Muscle of leg (tissue), 11 donors: ENCODE data around the gene ERN2. TPM values are rescaled to one million over a fixed set of nuclear protein-coding genes. Genes with fewer than 3 reads are reported as not detected.

Source experiments
- DNase-seq: peaks from one replicate; pipeline ENCODE4 v3.0.0; 2013
- H3K27ac ChIP-seq: one replicate; pipeline ENCODE4 v1.5.1; 2013; ENCODE audit warnings: mild to moderate bottlenecking, low read length, control low read depth
- H3K27me3 ChIP-seq: one replicate; pipeline ENCODE4 v1.6.1; 2013; ENCODE audit warnings: low read length; ENCODE audit not compliant: control insufficient read depth, insufficient read depth
- H3K36me3 ChIP-seq: one replicate; pipeline ENCODE4 v1.6.1; 2013; ENCODE audit warnings: low read length; ENCODE audit not compliant: control insufficient read depth, insufficient read depth
- H3K4me1 ChIP-seq: one replicate; pipeline ENCODE4 v1.6.1; 2013; ENCODE audit warnings: low read length; ENCODE audit not compliant: control insufficient read depth, insufficient read depth
- H3K4me3 ChIP-seq: one replicate; pipeline ENCODE4 v1.5.1; 2013; ENCODE audit warnings: low read length, control low read depth
- H3K9me3 ChIP-seq: replicated peaks from 2 replicates; pipeline ENCODE4 v1.6.1; 2013; ENCODE audit warnings: low read depth, low read length; ENCODE audit not compliant: control insufficient read depth
- WGBS: methylation state at CpG from one replicate; pipeline ENCODE4 v1.1.5; 2013; ENCODE audit warnings: missing lambda C conversion rate; ENCODE audit not compliant: insufficient coverage; 5-methylcytosine and 5-hydroxymethylcytosine counted together
- polyA plus RNA-seq, 8 donors: library from polyadenylated mRNA; unstranded; fragments of 120-200 nt; gene quantifications; one replicate each; pipeline versions ENCODE4 v1.2.1 to v1.2.3, GENCODE V29; 2013; ENCODE audit warnings: inconsistent platforms in 1 of 8, low replicate concordance in 1 of 8; ENCODE audit not compliant: insufficient read length in 8 of 8, insufficient read depth in 1 of 8
- total RNA-seq: library from RNA; stranded (reverse); fragments of 120-200 nt; gene quantifications from one replicate; pipeline ENCODE4 v1.2.4, GENCODE V29; 2013

The ERN2 gene
- total and polyA plus RNA-seq, 9 donors, result 0.04 to 0.28 (median 0.09) TPM

- no peak overlapping the region for H3K4me3 ChIP-seq
- WGBS, result 75% methylated on average over 8 of the region's 8 CpGs
- peak; percentile 30 for DNase-seq
- peaks cover 40% of the 10 kb centered on the region for H3K36me3 ChIP-seq
- H3K9me3 ChIP-seq, result no peaks in the 10 kb centered on the region
- no peak overlapping the region for H3K27ac ChIP-seq
- no peaks in the 10 kb centered on the region for H3K27me3 ChIP-seq
- H3K4me1 ChIP-seq, result peaks cover 9% of the 10 kb centered on the region
These were observed 38.9 kb downstream of the ERN2 start for GRCh38 chr16:23673971-23674614.

DNA sequence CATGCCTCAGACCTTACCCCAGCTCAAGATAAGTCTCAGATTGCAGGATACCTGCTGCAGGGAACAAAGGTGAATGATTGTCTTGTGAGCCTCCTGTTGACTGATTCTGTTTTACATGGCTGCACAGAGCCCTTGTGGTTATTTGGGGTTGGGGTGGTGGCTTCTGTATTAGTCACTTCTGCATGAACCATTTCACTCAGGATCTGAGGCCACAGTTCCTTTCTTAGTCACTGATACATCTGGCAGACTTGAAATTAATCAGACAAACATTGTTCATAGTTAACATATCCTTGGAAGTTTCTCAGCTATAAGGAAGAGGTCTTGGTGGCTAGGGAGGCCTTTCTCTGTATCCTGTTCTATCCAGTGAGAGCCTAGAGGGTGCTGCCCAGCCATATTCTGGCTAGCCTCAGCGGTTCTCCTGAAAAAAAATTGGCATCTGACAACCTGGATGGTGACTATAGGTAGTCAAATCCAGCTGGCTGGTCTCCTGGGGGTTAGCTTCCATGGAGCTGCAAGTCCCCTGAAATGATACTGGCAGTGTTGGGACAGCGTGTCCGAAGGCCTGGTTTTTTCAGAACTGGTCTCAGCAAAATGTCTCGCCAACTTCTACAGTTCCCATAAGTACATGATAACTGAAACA is 42.8 kb downstream of the ERN2 start:
- Histone ChIP-seq H3K4me1 (peaks cover 2% of the 10 kb centered on the region), H3K27me3 (no peaks in the 10 kb centered on the region), H3K4me3 (no peak overlapping the region), H3K9me3 (no peaks in the 10 kb centered on the region), H3K36me3 (peaks cover 66% of the 10 kb centered on the region), H3K27ac (no peak overlapping the region)
- WGBS, result 63% methylated on average over 1 of the region's 4 CpGs
- no peak for DNase-seq

DNA sequence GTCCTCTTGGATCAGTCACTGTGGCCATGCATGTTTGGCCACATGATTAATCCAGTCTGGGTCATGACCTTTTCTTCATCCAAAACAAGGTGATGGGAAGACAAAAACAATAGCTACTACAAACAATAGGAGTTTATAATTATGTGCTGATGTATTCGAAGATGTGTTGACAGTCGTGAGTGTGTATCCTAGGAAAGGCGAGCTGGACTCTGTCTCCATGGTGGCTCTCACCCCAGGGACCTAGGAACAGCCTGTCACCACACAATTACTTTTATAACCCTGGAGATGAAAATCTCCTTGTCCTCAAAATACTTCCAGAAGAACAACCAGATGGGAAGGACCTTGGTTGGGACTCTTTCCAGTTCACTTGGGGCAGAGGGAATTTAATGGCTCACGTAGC is 44.1 kb downstream of the ERN2 start:
- H3K36me3 ChIP-seq, result peaks cover 76% of the 10 kb centered on the region
- H3K4me1 ChIP-seq, result no peaks in the 10 kb centered on the region
- no peak overlapping the region for H3K4me3 ChIP-seq
- no peaks in the 10 kb centered on the region for H3K27me3 ChIP-seq
- 67% methylated on average over 1 of the region's 4 CpGs for WGBS
- no peak overlapping the region for H3K27ac ChIP-seq
- no peak for DNase-seq
- no peaks in the 10 kb centered on the region for H3K9me3 ChIP-seq

GRCh38 chr16:23668225-23668624 is 44.8 kb downstream of the ERN2 start:
- Histone ChIP-seq H3K27me3 (no peaks in the 10 kb centered on the region), H3K9me3 (no peaks in the 10 kb centered on the region), H3K27ac (no peak overlapping the region), H3K36me3 (peaks cover 80% of the 10 kb centered on the region), H3K4me1 (no peaks in the 10 kb centered on the region), H3K4me3 (no peak overlapping the region)
- WGBS, result 100% methylated on average over 1 of the region's 1 CpG
- no peak for DNase-seq

- Histone ChIP-seq H3K9me3 (no peaks in the 10 kb centered on the region), H3K27ac (no peak overlapping the region), H3K4me3 (no peak overlapping the region), H3K27me3 (no peaks in the 10 kb centered on the region), H3K36me3 (peaks cover 87% of the 10 kb centered on the region), H3K4me1 (no peaks in the 10 kb centered on the region)
- 83% methylated on average over 6 of the region's 6 CpGs for WGBS
- no peak for DNase-seq
These were observed 45.7 kb downstream of the ERN2 start for GRCh38 chr16:23667355-23667659.

GRCh38 chr16:23666571-23667354 is 46.3 kb downstream of the ERN2 start:
- 90% methylated on average over 3 of the region's 7 CpGs for WGBS
- H3K9me3 ChIP-seq, result no peaks in the 10 kb centered on the region

GRCh38 chr16:23663918-23664317 is 49.1 kb downstream of the ERN2 start:
- no peaks in the 10 kb centered on the region for H3K9me3 ChIP-seq
- no CpG with 5 or more reads among the region's 2 CpGs for WGBS
- H3K27me3 ChIP-seq, result no peaks in the 10 kb centered on the region
- DNase-seq, result no peak
- no peaks in the 10 kb centered on the region for H3K4me1 ChIP-seq
- H3K4me3 ChIP-seq, result no peak overlapping the region
- H3K36me3 ChIP-seq, result peaks cover 76% of the 10 kb centered on the region
- no peak overlapping the region for H3K27ac ChIP-seq

More at GRCh38 chr16:23666571-23667354, 46.3 kb downstream of the ERN2 start:
- Histone ChIP-seq H3K4me1 (no peaks in the 10 kb centered on the region), H3K27ac (no peak overlapping the region), H3K4me3 (no peak overlapping the region), H3K27me3 (no peaks in the 10 kb centered on the region), H3K36me3 (peaks cover 87% of the 10 kb centered on the region)
- DNase-seq, result no peak

DNA sequence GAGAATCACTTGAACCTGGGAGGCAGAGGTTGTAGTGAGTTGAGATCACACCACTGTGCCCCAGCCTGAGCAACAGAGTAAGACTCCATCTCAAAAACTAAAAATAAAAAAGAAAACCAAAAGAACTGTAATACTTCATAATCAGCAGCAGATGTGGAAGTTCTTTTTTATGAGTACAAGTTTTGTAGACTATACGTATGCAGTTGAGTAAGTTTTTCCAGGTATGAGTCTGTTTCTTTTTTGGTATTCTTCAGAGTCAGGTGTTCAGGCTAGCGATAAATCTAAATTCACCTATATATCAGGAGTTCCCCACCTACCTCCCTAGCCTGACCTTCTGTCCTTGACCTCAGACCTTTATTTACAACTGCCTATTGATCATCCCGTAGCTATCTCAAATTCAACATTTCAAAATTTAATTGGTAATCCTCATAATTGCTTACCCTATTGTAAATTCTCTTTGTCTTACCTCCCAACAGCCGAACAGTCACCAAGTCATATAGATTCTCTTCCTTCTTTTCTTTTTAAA is 61.0 kb downstream of the ERN2 start:
- Histone ChIP-seq H3K36me3 (peaks cover 10% of the 10 kb centered on the region), H3K27me3 (no peaks in the 10 kb centered on the region), H3K4me3 (no peak overlapping the region), H3K27ac (no peak overlapping the region), H3K9me3 (no peaks in the 10 kb centered on the region), H3K4me1 (no peaks in the 10 kb centered on the region)
- WGBS, result 86% methylated on average over 1 of the region's 4 CpGs
- no peak for DNase-seq

GRCh38 chr16:23650674-23651416 is 62.2 kb downstream of the ERN2 start:
- no CpG with 5 or more reads among the region's 4 CpGs for WGBS

More at GRCh38 chr16:23650674-23651416, 62.2 kb downstream of the ERN2 start:
- no peak overlapping the region for H3K4me3 ChIP-seq
- no peak overlapping the region for H3K27ac ChIP-seq
- H3K27me3 ChIP-seq, result no peaks in the 10 kb centered on the region
- no peak for DNase-seq
- H3K9me3 ChIP-seq, result no peaks in the 10 kb centered on the region
- no peaks in the 10 kb centered on the region for H3K4me1 ChIP-seq
- peaks cover 9% of the 10 kb centered on the region for H3K36me3 ChIP-seq
